Amniotic epithelial cell (primary cell): ENCODE measurements around the gene SNAPC3.
"Not testable (repeated sequence)": the region's sequence is repeated elsewhere in the genome, so short reads cannot be mapped to it uniquely, and the experiment has no call there.

Experiments used
- DNase-seq: peaks from one replicate; pipeline ENCODE4 v3.0.0-alpha.2; 2010; ENCODE audit warnings: low read depth

Gene SNAPC3

GRCh38 chr9:15422372-15423230 is at the start of gene SNAPC3:
Gene SNAPC3, plus strand, starts transcription at chr9:15422876. Its CDS starts 4 bp downstream, at chr9:15422880.
- DNase-seq, result peak; percentile 92

DNA sequence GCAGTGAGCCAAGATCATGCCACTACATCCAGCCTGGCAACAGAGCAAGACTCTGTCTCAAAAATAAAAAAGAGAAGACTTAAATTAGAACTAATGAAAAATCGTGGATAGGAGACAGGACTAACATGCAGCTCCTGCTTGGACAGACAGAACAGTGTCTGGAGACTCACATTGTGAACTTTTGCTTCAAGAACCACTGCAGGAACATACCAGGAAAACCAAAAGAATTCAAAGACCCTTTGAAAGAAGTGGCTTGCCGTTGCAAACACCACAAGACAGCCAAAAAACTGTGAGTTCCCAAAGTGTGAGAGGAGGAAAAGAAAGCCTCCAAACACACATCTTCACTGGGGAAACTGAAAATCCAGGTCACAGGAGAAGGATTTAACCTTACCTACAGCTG is 48.8 kb upstream of the SNAPC3 start:
- DNase-seq, result peak; percentile 25

- DNase-seq, result no peak
Observed at GRCh38 chr9:15374310-15374709, 48.4 kb upstream of the SNAPC3 start.

DNA sequence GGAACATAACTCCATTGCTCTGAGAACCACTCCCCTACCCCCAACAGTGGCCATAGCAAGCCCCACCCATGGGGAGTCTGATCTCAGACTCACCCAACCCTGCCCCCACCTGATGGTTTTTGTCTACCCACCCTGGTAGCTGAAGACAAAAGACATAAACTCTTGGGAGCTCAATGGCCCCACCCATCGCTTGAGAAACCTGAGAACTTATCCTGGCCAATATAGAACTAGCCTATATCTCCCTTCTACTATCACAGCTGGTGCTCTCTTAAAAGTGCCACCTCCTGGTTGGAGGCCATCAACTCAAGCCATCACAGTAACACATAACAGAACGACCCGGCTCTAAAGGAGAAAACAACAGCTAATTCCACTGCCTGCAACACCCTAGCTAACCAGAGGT is 47.9 kb upstream of the SNAPC3 start:
- no peak for DNase-seq

DNA sequence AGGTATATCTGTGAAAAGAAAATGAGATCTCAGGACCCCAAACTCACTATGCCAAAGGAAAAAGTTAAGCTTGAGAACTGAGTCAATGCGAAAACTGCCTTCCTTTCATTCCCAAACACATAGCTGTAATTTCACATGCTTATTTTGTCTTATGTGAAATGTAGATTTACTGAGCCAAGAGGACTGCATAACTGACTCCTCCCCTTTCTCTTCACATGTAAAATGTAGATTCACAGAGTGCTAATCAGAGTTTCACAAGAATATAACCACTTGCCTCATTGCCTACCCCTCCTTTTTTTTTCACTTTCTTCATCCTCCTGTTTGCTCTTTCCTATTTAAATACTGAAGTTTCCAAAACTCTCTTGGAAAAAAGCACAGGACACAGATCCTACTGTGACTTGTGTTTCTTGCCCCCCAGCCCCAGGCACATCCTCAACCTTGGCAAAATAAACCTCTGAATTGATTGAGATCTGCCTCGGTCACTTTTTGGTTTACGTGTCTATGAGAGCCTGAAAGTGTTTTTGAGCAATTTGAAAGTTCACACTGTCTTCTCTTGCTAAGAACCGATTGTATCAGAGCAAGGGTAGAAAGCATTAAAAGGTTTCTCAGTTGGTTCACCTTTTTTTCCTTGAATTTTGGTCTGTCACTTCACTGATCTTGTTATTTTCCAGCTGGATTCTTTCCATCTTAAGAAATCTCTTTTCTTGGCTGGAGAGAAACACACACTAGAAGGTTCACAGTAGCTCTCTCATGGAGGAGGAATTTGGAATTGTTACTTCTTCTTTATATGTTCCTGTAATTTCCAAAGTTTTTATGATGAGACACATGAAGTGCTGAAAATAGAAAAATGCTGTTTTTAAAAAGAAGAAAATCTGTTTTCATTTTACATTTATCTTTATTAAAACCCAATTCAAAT is 44.8 kb upstream of the SNAPC3 start:
- DNase-seq, result peak; percentile 32

- not testable (repeated sequence) for DNase-seq
Observed at GRCh38 chr9:15379317-15379716, 43.4 kb upstream of the SNAPC3 start.

DNA sequence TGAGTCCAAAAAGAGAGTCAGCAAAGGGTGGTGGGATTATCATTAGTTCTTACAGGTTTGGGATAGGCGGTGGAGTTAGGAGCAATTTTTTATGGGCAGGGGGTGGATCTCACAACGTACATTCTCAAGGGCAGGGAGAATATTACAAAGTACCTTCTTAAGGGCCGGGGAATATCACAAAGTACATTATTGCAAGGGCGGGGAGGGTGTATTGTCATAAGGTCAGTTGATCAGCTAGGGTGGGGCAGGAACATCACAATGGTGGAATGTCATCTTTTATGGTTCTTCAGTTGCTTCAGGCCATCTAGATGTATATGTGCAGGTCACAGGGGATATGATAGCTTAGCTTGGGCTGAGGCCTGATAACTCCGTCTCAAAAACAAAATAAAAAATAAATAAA is 42.8 kb upstream of the SNAPC3 start:
- not testable (repeated sequence) for DNase-seq

GRCh38 chr9:15381491-15381890 is 41.2 kb upstream of the SNAPC3 start:
- no peak for DNase-seq

GRCh38 chr9:15386465-15386864 is 36.2 kb upstream of the SNAPC3 start:
- no peak for DNase-seq

GRCh38 chr9:15389173-15389572 is 33.5 kb upstream of the SNAPC3 start:
- no peak for DNase-seq

DNA sequence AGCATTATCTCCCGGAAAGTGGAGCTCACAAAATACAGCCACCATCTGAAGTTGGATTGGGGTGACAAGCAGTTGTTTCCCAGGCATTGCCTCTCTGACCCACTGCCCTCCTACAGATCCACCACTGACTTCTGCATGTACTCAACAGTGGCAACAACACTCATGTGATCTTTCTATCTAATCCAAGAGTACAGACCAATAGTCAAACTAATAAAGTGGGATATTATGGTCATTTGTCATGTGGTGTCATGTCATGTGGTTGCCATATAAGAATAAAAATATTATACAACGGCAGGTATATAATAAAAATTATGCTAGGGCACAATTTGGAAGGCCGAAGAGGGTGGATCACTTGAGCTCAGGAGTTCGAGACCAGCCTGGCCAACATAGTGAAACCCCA is 33.0 kb upstream of the SNAPC3 start:
- DNase-seq, result no peak

- DNase-seq, result no peak
Observed at GRCh38 chr9:15390201-15390600, 32.5 kb upstream of the SNAPC3 start.

DNA sequence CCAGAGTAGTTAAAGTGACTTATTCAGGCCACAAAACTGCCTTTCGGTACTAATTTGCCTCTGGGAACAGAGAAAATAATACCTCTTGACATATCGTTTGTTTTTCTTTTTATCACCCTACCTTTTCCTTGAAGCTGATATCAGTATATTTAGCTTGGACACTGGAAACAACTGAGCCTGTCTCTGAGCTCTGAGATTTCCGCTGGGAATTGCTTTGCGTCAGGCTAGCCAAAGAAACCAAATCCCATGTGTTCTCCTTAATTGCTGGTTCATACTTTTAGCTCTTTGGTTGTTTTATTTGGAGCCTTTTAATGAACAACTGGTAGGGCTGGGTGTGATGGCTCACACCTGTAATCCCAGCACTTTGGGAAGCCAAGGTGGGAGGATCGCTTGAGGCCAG is 30.3 kb upstream of the SNAPC3 start:
- DNase-seq, result no peak

DNA sequence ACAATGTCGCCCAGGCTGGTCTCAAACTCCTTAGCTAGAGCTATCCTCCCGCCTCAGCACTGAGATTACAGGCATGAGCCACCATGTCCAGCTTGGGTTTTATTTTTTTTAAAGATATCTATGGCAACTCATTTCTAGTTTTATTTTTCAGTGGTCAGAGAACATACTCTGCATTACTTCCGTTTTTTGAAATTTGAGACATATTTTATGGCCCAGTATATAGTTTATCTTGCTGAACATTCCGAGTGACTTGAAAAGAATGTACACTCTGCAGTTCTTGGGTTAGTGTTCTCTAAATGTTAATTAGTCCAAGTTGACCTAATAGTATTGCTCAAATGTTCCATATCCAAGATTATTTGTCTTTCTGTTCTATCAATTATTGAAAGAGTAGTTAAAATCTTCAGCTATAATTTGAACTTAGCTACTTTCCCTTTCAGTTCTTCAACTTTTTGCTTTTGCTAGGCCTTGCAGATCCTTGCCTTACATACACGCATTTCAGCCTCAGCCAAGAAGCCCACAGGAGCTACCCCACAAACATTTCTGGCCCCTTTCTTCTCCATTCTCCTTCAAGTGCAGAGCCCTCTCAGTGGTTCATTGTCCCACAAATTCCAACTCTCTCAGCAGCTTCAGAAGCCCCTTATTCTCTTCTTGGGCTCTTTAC is 22.3 kb upstream of the SNAPC3 start:
- DNase-seq, result peak; percentile 68

- DNase-seq, result no peak
Observed at GRCh38 chr9:15401266-15401665, 21.4 kb upstream of the SNAPC3 start.

- DNase-seq, result peak; percentile 10
Observed at GRCh38 chr9:15403155-15403554, 19.5 kb upstream of the SNAPC3 start.

- DNase-seq, result no peak
Observed at GRCh38 chr9:15404171-15404570, 18.5 kb upstream of the SNAPC3 start.

DNA sequence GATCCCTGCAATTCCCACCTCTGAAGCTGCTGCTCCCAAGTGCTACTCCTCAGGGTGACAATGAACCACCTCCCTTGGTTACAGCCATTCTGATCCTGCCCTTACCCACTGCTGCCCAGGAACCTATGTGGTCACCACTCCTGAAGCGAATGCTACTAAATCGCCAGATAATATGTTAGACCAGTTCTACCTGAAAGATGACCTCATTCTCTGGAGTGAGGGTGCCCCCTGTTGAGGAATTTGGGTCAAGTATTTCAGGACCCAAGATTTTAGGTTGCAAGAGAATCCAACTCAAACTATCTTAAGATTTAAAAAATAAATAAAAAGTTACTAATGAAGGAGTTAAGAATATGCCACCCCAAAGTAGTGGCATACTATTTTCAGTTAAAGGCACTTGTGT is 5.8 kb upstream of the SNAPC3 start:
- DNase-seq, result peak; percentile 55

- DNase-seq, result no peak
Observed at GRCh38 chr9:15417626-15418025, 5.0 kb upstream of the SNAPC3 start.

DNA sequence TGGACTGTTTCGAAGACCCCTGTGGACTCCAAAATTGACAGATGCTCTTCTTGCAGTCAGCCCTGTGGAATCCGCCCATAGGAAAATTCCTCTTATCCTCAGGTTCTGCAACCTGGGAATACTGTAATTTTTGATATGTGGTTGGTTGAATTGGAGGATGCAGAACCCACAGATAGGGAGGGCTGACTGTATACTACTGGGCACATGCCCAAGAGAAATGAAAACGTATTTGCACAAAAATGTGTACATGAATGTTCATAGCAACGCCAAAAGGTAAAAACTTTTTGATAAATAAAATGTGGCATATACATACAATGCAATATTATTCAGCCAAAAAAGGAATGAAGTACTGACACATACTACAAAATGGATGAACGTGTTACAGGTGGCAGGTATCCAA is 1.9 kb upstream of the SNAPC3 start:
- DNase-seq, result no peak

DNA sequence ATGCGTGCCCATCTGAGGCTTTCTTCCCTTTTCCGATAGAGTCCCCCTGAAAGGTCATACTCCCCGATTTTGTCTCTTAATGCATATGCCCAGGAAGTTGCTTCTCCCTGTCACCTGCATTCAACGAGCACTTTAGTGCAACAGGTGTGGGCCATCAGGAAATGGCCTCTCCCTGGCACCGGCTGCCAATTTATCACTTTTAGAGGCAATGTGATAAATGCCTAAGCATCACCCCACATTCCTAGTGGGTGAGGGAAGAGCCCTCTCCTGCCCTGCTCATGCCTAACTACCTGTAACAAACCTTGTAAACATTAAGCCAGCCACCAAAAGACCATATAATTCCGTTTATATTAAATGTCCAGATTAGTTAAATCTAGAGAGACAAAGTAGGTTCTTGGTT is 1.1 kb upstream of the SNAPC3 start:
- no peak for DNase-seq

- DNase-seq, result no peak
Observed at GRCh38 chr9:15421990-15422371, 695 bp upstream of the SNAPC3 start.
